ENCODE data around the gene ST6GALNAC1.
"Not testable (repeated sequence)": the region's sequence is repeated elsewhere in the genome, so short reads cannot be mapped to it uniquely, and the experiment has no call there.

The ST6GALNAC1 gene

DNA sequence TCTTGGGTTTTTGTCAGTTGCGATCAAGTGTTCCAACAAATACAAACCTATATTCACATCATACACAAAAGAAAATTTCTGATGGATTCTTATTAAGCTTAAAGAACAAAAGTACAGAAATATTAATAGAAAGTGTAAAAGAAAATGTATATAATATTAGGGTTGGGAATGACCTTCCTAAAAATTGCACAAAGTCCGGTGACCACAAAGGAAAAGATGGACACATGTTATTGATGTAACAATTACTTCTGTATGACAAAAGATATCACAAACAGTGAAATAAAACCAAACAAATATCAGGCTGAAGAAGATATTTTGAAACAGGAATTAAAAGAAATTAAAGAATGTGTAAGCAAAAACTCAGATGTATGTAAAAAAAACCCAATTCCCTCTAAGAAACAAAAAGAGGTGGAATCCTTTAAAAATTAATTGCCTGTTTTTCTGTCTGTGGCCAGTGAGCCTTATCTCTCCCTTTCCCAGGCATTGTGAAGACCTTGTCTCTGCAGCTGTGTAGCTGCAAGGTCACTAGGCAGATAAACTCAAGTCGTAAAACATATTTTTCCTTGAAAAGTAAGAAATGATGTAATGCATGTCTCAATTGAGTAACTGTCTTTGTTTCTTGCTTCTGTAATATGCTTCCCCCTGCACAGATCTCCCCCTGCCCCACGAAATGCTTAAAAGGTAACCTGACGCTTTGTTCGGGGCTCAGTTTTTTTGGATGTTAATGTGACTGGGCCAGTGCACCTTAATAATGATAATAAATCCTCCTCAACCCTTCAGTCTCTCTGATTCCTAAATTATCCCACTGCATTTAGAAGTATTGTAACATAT is 2.8 kb downstream of the ST6GALNAC1 start:
- no peak for DNase-seq

DNA sequence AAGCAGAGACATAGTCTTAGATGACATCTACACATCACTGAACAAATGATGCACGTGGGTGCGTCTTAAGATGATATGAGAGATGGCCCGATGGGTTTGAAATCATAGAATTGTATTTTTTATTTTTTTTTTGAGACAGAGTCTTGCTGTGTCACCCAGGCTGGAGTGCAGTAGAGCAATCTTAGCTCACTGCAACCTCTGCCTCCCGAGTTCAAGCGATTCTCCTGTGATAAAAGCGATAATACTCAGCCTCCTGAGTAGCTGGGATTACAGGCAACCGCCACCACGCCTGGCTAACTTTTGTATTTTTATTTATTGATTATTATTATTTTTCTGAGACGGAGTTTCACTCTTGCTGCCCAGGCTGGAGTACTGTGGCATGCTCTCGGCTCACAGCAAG is 5.3 kb downstream of the ST6GALNAC1 start:
- no peak for DNase-seq

DNA sequence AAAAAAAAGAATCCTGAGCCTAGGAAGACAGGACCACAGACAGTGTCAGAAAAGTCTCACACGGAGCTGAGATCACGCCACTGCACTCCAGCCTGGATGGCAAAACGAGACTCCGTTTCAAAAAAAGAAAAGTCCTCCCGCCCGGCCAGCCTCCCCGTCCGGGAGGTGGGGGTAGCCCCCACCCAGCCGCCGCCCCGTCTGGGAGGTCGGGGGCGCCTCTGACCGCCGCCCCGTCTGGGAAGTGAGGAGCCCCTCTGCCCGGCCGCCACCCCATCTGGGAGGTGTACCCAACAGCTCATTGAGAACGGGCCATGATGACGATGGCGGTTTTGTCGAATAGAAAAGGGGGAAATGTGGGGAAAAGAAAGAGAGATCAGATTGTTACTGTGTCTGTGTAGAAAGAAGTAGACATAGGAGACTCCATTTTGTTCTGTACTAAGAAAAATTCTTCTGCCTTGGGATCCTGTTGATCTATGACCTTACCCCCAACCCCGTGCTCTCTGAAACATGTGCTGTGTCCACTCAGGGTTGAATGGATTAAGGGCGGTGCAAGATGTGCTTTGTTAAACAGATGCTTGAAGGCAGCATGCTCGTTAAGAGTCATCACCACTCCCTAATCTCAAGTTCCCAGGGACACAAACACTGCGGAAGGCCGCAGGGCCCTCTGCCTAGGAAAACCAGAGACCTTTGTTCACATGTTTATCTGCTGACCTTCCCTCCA is 6.9 kb downstream of the ST6GALNAC1 start:
- DNase-seq: not testable (repeated sequence)

DNA sequence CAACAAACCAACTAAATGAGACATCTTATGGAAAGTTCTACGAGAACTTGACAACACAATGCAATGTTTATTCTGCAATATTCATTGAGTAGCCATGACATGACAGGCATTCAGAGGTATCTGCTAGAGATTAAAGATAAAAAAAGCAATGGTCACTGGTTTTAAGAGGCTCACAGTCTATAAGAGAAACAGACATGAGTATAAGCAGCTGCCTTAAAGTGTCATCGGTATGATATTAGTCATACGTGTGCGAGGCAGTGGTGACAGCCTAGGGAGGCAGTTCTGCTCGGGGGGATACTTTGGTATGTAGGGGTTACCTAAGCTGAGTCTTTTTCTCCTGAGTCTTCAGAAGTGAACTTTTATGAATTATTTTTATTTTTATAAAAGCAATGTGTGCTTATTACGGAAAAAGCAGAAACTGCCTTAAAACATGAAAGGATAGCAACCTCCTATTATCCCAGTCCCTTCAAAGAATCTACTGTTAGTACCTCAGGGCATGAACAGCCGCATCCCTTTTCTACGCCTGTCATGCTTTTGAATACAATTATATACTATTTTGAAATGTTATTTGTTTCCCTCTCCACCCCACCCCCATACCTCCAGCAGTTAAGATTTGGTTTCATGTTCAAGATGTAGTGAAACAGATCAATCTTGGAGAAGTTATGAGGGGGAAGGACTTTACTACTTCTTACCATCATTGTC is 7.7 kb downstream of the ST6GALNAC1 start:
- DNase-seq: no peak

DNA sequence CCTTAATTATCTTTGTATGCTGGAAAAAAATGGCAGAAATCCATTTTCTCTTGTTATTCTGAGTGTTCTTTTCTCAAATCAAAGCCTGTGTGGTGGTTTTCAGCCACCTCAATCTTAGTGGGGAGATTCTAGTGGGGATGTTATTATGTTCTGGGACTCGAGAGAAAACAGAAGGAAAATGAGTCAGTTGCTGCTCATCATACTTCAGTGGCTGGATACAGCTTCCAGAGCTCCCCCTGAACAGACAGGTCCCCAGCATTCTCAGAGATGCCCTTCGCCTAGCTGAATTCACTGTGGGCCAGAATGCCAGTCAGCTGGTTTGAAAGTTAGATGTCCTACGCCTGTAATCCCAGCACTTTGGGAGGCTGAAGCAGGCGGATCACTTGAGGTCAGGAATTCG is 8.5 kb downstream of the ST6GALNAC1 start:
- DNase-seq: no peak

DNA sequence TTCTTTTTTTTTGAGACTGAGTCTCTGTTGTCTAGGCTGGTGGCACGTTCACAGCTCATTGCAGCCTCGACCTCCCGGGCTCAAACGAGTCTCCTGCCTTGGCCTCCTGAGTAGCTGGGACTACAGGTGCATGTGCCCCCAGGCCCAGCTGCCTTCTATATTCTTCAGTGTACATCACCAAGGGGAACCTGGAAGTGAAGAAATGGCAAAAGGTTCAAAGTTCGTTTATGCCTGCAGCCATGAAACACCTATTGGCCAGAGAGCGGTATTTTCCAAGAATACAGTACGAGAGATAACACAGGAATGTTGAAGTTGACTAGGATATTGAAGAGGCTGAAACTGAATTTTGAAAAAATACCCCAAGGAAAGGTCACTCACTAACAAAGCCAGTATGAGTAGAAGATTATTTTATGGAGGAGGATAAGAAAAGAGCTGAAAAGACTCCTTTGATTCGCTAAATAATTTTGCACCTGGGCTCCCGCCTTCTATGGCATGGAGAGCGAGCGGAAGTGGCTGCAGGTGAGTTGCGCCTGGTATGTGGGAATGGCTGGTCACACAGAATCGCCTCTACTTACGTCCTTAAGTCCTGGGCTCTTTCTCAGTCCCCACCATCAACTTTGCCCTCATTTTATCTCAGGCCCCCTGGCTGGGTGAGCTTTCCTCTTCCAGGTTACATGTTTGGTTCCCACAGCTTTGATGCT is 9.8 kb downstream of the ST6GALNAC1 start:
- no peak for DNase-seq

DNA sequence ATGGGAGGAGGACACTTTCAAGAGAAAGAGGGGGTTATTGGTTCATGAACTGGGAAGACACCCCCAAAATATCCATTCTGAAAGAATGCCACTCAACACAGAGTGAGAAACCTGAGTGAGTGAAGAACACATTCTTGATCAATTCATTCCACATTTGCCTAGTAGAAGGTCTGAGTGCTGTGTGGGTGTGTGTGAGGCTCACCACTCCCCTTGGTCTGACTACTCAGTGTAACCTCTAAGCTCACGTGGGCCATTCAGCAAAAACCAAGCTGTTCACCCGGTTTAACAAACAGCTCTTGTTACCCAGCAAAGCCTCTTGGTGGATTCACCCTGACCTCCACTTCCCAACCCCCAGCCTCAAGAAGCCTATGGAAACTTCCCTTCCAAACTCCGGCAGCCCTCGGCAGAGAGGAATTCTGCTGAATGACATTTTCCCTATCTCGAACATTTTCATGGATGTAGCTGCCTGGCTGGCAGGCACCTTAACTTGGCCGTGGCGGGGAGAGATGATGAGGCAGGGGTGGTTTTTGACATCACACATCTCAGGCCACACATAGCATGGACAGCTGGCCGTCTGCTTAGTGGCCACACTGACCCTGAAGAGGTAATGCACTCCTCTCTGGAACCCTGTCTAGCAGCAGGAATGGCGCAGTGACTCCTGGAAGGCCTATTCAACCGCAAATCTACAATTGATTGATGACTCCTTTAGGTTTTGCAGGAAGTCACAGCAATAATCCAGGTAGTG is 11.6 kb downstream of the ST6GALNAC1 start:
- no peak for DNase-seq

DNA sequence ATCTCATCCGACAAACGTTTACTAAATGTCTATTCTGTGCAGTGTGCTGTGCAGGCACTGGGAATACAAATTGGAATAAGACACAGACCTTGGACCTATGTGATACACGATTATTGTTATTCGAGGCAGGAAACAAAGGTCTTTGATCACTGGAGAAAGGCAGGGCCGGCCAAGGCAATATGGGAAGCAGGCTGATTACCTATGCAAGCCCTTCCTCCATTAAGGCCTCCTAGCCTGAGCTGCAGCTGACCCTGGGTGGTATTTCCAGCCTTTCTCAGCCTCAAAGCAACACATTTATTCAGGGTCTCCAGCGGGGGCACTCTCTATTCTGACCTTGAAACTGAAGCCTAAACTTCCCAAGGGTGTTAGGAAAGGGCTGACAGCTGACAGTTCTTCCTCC is 13.4 kb downstream of the ST6GALNAC1 start:
- DNase-seq: no peak

DNA sequence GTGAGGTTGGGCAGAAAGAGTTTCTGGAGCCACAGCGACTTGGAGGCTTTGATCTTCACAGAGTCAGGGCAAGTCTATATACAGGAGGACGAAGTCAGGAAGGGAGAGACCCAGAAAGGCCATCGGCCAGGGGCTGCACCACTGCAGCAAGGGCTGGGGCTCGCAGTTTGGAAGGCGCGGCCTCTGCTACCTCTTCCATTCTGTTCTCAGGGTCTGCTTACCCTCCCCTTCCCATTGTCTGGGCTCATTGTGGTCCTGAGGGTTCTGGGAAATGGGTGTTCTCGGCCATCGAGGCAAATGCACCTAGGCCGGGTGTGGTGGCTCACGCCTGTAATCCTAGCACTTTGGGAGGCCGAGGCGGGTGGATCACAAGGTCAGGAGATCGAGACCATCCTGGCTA is 16.0 kb downstream of the ST6GALNAC1 start:
- DNase-seq: no peak

DNA sequence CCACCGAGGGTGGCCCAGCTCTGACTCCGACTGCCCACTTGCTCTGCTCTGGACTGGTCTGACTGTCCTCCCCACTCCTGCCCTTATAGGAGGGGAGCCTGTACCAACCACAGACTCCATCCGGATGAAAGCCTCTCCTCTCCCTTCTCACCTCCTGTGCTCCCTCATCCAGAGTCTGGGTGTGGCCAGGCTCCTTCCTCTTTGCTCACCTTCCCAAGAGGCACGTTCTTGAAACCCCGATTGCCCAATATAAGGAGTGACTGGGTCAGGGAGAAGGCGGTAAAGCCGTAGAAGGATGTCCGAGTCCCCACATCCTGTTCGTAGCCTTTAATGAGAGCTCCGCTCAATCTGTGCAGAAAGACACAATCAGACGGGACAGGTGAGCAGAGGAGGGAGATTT is 17.1 kb downstream of the ST6GALNAC1 start:
- no peak for DNase-seq

DNA sequence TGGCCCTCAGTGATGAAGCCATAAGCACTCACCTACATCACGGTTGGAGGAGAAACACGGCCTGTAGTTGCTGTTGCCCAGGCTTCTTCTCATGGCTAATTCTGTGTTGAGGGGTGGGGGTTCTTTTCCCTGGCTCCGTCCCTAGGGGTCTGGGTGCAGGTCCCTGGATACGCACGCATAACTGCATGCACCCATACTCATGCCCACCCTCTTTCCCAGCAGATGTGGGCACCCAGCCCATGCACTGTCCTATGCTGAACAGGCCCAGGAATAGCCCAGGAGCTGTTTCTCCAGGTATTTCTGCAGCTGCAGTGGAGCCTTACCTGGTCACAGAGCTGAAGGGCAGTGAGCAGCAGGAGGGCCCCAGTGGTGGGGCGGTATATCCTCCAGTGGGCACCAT is 18.1 kb downstream of the ST6GALNAC1 start:
- DNase-seq: no peak

DNA sequence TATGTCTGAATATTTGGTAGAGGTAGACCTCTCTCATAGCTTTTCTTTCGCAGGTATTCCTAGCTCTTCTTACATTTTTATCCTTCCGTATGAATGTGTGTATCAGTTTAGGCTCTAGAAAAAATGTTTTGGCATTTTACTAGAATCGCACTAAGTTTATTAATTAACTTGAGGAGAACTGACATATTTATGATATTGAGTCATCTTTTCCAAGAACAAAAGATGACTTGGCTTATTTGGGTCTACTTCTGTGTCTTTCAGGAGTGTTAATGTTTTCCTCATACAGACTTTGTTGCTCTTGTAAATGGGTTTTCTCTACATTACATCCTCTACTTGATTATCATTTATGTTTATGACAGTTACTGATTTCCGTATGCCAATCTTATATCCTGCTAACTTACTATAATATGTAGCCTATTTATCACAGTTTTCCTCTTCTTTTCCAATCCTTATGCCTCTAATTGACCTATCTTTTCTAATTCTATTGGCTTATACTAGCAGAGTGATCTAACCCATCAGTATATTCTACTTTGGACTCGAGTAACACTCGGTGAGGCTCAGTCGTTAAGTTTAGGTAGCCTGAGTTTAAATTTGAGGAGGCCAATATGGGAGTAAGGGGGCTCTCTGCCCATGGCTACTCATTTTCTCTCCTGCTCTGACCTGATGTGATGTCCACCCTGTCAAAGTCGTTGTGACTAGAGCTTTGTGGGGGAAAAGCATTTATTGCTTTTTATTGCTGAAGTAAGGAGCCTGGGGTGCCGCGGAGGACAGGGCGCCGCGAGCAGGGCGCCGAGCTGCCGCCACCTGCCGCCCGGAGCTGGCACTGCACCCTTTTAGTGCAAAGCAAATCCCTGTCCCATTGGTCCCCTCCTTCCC is 20.0 kb downstream of the ST6GALNAC1 start:
- DNase-seq: peak; percentile 66

DNA sequence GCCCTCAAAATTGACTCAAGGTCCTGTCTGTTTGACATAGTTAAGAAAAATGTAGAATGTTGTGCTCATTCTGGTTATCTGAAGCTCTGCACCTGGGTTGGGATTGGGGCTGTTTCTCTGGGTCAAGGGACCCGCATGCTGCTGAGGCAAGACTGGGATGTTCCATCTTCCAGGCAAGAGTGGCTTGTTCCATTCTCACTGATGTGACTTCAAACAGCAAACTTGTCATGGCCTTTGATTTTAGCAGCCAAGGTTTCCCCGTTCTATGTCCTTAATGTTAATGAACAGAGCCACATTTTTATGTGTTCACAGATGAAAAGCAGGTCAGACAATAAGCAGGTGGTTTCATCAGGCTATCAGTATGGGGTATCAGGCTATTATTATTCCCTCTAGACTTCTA is 25.7 kb downstream of the ST6GALNAC1 start:
- DNase-seq: no peak

DNA sequence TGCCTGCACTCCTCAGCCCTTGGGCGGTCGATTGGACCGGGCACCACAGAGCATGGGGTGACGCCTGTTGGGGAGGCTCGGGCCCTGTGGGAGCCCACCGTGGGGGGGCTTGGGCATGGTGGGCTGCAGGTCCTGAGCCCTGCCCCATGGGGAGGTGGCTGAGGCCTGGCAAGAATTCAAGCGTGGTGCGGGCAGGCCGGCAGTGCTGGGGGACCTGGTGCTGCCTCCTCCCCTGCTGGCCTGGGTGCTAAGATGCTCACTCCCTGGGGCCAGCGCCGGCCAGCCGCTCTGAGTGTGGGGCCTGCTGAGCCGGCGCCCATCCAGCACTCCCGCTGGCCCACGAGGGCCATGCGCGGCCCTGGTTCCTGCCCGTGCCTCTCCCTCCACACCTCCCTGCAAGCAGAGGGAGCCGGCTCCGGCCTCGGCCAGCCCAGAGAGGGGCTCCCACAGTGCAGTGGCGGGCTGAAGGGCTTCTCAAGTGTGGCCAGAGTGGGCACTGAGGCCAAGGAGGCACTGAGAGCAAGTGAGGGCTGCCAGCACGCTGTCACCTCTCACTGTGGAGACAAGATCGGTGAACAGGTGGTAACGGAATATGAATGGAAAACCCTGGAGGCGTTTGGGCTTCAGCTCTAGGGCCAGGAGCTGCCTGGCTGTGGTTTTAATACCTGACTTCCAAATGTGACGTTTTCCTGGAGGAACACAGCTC is 28.5 kb downstream of the ST6GALNAC1 start:
- no peak for DNase-seq

DNA sequence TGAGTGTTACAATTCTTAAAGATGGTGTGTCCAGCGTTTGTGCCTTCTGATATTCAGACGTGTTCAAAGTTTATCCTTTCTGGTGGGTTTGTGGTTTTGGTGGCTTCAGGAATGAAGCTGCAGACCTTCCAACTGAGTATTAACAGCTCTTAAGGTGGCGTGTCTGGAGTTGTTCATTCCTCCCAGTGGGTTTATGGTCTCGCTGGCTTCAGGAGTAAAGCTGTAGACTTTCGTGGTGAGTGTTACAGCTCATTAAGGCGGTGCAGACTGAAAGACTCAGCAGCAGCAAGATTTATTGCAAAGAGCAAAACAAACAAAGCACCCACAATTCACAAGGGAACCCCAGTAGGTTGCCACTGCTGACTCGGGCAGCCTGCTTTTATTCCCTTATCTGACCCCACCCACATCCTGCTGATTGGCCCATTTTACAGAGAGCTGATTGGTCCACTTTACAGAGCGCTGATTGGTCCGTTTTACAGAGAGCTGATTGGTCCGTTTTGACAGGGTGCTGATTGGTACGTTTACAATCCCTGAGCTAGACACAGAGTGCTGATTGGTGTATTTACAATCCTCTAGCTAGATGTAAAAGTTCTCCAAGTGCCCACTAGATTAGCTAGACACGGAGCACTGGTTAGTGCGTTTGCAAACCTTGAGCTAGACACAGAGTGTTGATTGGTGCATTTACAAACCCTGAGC is 29.3 kb downstream of the ST6GALNAC1 start:
- not testable (repeated sequence) for DNase-seq

DNA sequence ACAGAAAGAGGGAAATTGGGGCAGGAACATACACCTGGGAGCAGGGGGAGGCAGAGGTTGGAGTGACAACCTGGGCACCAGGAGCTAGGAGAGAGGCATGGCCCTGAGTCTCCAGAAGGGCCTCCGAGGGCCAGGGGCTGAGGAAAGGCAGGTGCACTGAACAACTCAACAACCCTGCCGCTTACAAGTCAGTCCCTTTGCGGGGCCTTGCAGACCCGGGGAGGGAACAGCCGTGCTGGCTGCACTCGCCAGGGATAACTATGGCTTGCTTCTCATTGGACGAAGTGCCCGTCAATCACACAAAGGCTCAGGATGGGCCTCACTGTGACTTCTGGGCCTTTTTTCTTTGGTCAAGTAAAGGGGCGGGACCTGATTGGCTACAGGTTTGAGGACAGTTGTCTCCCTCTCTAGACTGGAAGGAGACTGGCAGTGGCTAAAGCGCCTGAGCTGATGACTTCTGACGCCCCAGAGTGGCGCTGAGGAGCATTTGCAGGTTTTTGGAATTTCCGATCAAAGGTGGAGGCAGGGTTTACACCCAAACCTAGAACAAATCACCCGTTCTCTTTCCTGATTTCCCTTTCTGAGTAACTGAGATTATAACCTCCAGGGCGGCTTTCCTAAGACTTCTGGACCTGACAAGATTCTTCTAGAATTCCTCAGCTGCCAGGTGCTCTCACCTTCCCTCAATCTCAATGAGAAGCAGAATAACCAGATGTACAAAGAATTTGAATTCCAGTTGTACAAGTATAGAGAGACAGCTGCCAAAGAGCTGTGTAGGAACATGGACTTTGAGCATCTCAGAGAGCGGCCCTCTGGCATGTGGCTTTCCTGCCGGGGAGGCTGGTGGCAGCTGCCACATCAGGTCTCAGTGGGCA is 30.3 kb downstream of the ST6GALNAC1 start:
- no peak for DNase-seq

DNA sequence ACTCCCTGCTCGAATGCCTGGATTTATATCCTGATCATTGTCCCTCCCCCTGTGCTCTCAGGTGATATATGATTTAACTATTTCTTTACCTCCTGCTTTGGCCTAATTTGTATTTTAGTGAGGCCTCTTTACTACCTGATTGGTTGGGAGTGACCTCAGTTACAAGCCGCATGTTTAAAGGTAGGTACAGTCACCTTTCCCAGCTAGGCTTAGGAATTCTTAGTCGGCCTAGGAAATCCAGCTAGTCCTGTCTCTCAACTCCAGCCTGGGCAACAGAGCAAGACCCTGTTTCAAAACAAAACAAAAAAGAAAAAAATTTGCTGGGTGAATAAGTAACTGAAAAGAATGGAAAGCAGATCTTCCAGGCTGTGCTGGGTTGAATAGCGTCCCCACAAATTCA is 31.1 kb downstream of the ST6GALNAC1 start:
- no peak for DNase-seq

DNA sequence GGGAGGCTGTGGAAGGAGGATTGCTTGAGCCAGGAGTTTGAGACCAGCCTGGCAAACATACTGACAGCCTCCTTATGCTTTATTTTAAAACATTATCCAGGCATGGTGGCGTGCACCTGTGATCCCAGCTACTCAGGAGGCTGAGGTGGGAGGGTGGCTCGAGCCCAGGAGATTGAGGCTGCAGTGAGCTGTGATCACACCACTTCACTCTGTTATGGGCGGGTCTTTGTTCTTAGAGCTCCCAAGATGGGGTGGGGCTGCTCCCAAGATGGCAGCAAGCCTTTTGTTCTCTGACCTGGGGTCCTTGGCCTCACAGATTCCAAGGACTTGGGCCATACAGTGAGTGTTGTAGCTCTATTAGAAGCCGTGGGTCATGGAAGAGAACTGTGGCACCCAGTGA is 31.8 kb downstream of the ST6GALNAC1 start:
- no peak for DNase-seq

Measured in central memory CD4-positive, alpha-beta T cell (primary cell).